Measurements from ENCODE around the gene ZNF292. TPM values are rescaled to one million over a fixed set of nuclear protein-coding genes. Genes with fewer than 3 reads are reported as not detected.
"Not testable (repeated sequence)": the region's sequence is repeated elsewhere in the genome, so short reads cannot be mapped to it uniquely, and the experiment has no call there.

ZNF292 gene
- total RNA-seq, 4 donors from 2014 or later: 18.5 to 61.8 (median 42.4) TPM

DNA sequence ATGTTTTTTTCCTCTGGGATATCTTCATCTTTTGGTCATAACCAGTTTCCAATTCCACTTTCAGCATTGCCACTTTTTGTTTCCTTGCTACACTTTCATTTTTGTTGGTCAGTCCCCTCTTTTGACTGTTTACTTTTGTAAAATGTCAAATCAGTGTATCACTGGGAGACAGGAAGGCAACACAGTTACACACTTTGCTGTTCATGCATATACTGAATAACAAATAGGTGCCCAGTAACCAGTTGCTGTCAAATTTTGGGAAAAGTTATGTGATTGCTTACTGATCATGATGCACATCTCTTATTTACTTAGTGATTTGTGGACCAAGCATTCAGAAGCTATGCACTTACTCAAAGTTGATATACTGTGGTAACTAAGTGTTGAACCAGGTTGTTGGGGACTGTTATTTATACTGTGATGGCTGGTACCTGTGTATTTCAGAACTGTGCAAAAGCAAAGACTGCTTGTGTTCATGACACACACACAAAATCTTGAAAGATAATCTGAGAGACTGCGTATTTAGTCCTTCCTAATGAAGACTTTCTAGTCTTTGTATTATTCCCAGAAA is 41.0 kb downstream of the ZNF292 start:
- in situ Hi-C loops (cut with MboI; ENCODE audit: low pct_ligation_motif_present in 1 of 4, low pct_unique_long_range_greater_than_20kb in 1 of 4, low sequenced_read_pairs in 3 of 4) (no loop called here), intact Hi-C loops (cut with DNase I; ENCODE audit: low total_unique reads) (no loop called here)
- peaks cover 0 to 17% (median 0%) of the 10 kb centered on the region in 4 donors for H3K4me1 ChIP-seq
- no peak overlapping the region for H3K4me3 ChIP-seq
- no peak for TF ChIP-seq POLR2AphosphoS5 (IDR thresholded peaks at IDR 0.05)
- TF ChIP-seq, protein P1, sequence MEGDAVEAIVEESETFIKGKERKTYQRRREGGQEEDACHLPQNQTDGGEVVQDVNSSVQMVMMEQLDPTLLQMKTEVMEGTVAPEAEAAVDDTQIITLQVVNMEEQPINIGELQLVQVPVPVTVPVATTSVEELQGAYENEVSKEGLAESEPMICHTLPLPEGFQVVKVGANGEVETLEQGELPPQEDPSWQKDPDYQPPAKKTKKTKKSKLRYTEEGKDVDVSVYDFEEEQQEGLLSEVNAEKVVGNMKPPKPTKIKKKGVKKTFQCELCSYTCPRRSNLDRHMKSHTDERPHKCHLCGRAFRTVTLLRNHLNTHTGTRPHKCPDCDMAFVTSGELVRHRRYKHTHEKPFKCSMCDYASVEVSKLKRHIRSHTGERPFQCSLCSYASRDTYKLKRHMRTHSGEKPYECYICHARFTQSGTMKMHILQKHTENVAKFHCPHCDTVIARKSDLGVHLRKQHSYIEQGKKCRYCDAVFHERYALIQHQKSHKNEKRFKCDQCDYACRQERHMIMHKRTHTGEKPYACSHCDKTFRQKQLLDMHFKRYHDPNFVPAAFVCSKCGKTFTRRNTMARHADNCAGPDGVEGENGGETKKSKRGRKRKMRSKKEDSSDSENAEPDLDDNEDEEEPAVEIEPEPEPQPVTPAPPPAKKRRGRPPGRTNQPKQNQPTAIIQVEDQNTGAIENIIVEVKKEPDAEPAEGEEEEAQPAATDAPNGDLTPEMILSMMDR (IDR thresholded peaks at IDR 0.05): no peak
- no peak for TF ChIP-seq POLR2A (IDR thresholded peaks at IDR 0.05)
- no peak for TF ChIP-seq EP300 (IDR thresholded peaks at IDR 0.05; ENCODE audit: low read depth)
- no peak for DNase-seq
- no peak overlapping the region for H3K27ac ChIP-seq
- H3K36me3 ChIP-seq: no peaks in the 10 kb centered on the region
- H3K27me3 ChIP-seq: no peaks in the 10 kb centered on the region
- H3K9me3 ChIP-seq: no peaks in the 10 kb centered on the region
- WGBS, 2 donors (ENCODE audit: low coverage in 1 of 2): 40 to 97% methylated on average over 1 of the region's 1 CpG

DNA sequence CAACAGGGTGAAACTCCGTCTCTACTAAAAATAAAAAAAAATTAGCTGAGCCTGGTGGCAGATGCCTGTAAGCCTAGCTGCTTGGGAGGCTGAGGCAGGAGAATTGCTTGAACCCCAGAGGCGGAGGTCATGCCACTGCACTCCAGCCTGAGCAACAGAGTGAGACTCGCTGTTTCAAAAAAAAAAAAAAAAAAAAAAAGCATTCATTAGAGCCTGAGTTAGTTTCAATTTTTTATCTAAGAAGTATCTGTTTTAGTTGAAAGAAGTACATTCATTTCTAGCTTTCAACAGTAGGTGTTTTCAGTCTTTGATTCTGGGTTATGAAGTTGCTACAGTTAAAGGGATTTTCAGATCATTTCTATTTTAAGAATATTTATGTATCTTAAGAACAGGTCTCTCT is 42.2 kb downstream of the ZNF292 start:
- intact Hi-C loops (cut with DNase I; ENCODE audit: low total_unique reads) (no loop called here), in situ Hi-C loops (cut with MboI; ENCODE audit: low pct_ligation_motif_present in 1 of 4, low pct_unique_long_range_greater_than_20kb in 1 of 4, low sequenced_read_pairs in 3 of 4) (no loop called here)
- 73 to 77% methylated on average over 2 to 3 of the region's 3 CpGs for WGBS, 2 donors (ENCODE audit: low coverage in 1 of 2)
- no peaks in the 10 kb centered on the region for H3K9me3 ChIP-seq
- H3K36me3 ChIP-seq: no peaks in the 10 kb centered on the region
- TF ChIP-seq, protein P1 (IDR thresholded peaks at IDR 0.05): no peak
- TF ChIP-seq EP300 (IDR thresholded peaks at IDR 0.05; ENCODE audit: low read depth): no peak
- TF ChIP-seq POLR2AphosphoS5 (IDR thresholded peaks at IDR 0.05): no peak
- TF ChIP-seq POLR2A (IDR thresholded peaks at IDR 0.05): no peak
- no peak for DNase-seq
- H3K27ac ChIP-seq: no peak overlapping the region
- no peak overlapping the region for H3K4me3 ChIP-seq
- peaks cover 0 to 17% (median 0%) of the 10 kb centered on the region in 4 donors for H3K4me1 ChIP-seq
- H3K27me3 ChIP-seq: no peaks in the 10 kb centered on the region

DNA sequence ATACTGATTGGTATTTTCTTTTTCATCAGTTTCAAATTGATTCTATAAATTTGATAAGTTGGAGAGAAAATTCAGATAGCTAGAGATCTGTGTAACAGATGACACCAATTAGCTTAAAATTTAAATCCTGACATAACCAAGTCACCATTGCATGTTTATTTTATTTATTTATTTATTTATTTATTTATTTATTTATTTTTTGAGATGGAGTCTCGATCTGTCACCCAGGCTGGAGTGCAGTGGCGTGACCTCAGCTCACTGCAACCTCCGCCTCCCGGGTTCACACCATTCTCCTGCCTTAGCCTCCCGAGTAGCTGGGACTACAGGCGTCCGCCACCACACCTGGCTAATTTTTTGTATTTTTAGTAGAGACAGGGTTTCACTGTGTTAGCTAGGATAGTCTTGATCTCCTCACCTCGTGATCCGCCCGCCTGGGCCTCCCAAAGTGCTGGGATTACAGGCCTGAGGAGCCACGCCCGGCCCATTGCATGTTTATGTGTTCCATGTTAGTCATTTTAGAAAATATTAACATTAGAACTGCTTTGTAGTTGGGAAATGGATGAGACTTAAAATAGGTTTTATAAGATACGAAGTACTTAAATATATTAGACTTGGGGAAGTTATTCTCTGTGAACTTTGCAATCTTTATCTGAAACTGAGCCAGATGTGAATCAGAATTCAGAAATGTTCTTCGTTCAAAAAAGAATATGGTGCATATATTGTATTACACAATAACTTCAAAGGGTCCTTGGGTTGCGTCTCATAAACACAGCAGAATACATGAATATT is 42.9 kb downstream of the ZNF292 start:
- H3K4me3 ChIP-seq; H3K36me3 ChIP-seq; intact Hi-C loops (cut with DNase I; ENCODE audit: low total_unique reads); H3K27ac ChIP-seq; H3K27me3 ChIP-seq; DNase-seq; H3K9me3 ChIP-seq; in situ Hi-C loops (cut with MboI; ENCODE audit: low pct_ligation_motif_present in 1 of 4, low pct_unique_long_range_greater_than_20kb in 1 of 4, low sequenced_read_pairs in 3 of 4): not testable (repeated sequence)
- peaks cover 0 to 17% (median 0%) of the 10 kb centered on the region in 4 donors for H3K4me1 ChIP-seq
- WGBS, 2 donors (ENCODE audit: low coverage in 1 of 2): 94 to 96% methylated on average over 10 to 15 of the region's 15 CpGs

DNA sequence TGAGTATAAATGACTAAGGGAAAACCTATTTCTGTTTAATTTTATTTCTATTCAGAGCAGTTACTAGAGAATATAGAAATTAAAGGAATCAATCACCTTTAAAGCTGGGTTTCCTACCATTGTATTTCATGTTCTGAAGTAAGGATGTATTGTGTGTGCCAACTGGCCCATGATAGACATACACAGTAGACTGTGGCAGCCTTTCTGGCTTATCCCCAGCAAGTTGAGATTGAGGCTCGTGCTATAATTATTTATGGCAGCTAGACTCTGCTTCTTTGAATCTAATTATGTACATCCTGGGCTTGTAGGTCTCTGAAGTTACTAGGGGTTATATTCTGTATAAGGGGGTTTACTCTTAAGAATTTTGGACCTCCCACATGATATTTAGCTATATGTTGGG is 44.4 kb downstream of the ZNF292 start:
- Histone ChIP-seq H3K4me3 (no peak overlapping the region), H3K4me1 (peaks cover 0 to 17% (median 0%) of the 10 kb centered on the region in 4 donors), H3K9me3 (no peaks in the 10 kb centered on the region), H3K27me3 (no peaks in the 10 kb centered on the region), H3K36me3 (no peaks in the 10 kb centered on the region), H3K27ac (no peak overlapping the region)
- DNase-seq: no peak
- TF ChIP-seq EP300 (IDR thresholded peaks at IDR 0.05; ENCODE audit: low read depth) (no peak), POLR2A (IDR thresholded peaks at IDR 0.05) (no peak), POLR2AphosphoS5 (IDR thresholded peaks at IDR 0.05) (no peak)
- TF ChIP-seq, protein P1 (IDR thresholded peaks at IDR 0.05): no peak
- 87% methylated on average over 1 of the region's 1 CpG; no CpG with 5 or more reads in 1 of the 2 donors for WGBS, 2 donors (ENCODE audit: low coverage in 1 of 2)
- in situ Hi-C loops (cut with MboI; ENCODE audit: low pct_ligation_motif_present in 1 of 4, low pct_unique_long_range_greater_than_20kb in 1 of 4, low sequenced_read_pairs in 3 of 4): no loop called here
- intact Hi-C loops (cut with DNase I; ENCODE audit: low total_unique reads): no loop called here
